Right lobe of liver (tissue), 6 donors: ENCODE data around the gene ASH1L. TPM values are rescaled to one million over a fixed set of nuclear protein-coding genes. Genes with fewer than 3 reads are reported as not detected.

Experiments
- ATAC-seq, 4 donors: fragments of 200-7000 bp; cut with Tn5 transposase; one replicate each; pipeline ENCODE4 v1.9.1; 2020; ENCODE audit warnings: mild to moderate bottlenecking in 4 of 4, moderate library complexity in 4 of 4
- DNase-seq, 3 donors: peaks; one replicate each; pipeline ENCODE4 v3.0.0-alpha.2; 2020
- H3K27ac ChIP-seq, 3 donors: fragments of 200-600 bp; one replicate each; pipeline ENCODE4 v1.8.0; 2022
- H3K27me3 ChIP-seq, 2 donors: fragments of 200-600 bp; one replicate each; pipeline ENCODE4 v1.8.0; 2022
- H3K36me3 ChIP-seq, 4 donors: fragments of 200-600 bp; sonication (generic) in 1 of 4; one replicate each; pipeline versions ENCODE4 v1.5.1 to v1.8.0; 2017 to 2022; ENCODE audit warnings: control low read depth in 1 of 4
- H3K4me1 ChIP-seq, 4 donors: fragments of 200-600 bp; sonication (generic) in 1 of 4; one replicate each; pipeline versions ENCODE4 v1.5.1 to v1.8.0; 2017 to 2022; ENCODE audit warnings: control low read depth in 1 of 4
- H3K4me3 ChIP-seq, 3 donors: fragments of 200-600 bp; one replicate each; pipeline ENCODE4 v1.8.0; 2022
- H3K9me3 ChIP-seq, 4 donors: fragments of 200-600 bp; sonication (generic) in 1 of 4; one replicate each; pipeline versions ENCODE4 v1.5.1 to v1.8.0; 2017 to 2022; ENCODE audit warnings: control low read depth in 1 of 4
- CTCF ChIP-seq, 4 donors: fragments of 200-600 bp in 3 of 4; fragments of 450-650 bp in 1 of 4; IDR thresholded peaks; one replicate each; pipeline versions ENCODE4 v1.5.1 to v1.8.0; 2016 to 2022; ENCODE audit warnings: antibody characterized with exemption in 4 of 4, mild to moderate bottlenecking in 2 of 4
- POLR2A ChIP-seq: fragments of 450-650 bp; IDR thresholded peaks from one replicate; pipeline ENCODE4 v1.6.1; 2017; ENCODE audit warnings: antibody characterized with exemption, mild to moderate bottlenecking
- WGBS: methylation state at CpG from one replicate; pipeline ENCODE4 v1.1.6; 2018; ENCODE audit warnings: low coverage, low lambda C conversion rate; ENCODE audit not compliant: insufficient coverage; ENCODE audit errors: missing lambda C conversion rate; 5-methylcytosine and 5-hydroxymethylcytosine counted together
- intact Hi-C, 2 donors: fragments of 100-400 bp; cut with DNase I; formaldehyde crosslinking; loops; one replicate each; pipeline versions ENCODE4 v1.11.2 to v1.14.1; 2022
- total RNA-seq, 6 experiments: library from RNA; depleted of rRNA in 2 of 6; stranded (reverse); fragments of >200 nt in 2 of 6; fragmentation: NEBNext Ultra II Directional in 3 of 6; extraction: Animal tissue kit (Norgen Biotek cat#: 25700) in 3 of 6; gene quantifications; one replicate each; pipeline versions ENCODE4 v1.1.0 to v1.2.4, GENCODE V29; 2016 to 2023
- donor health status: DM: no; HTN: yes; CAD: no.
- donor health status: DM: no; HTN: no; CAD: no.
- donor health status: DM: no; HTN: no; CAD: no.
- donor health status: DM: no; HTN: yes; CAD: no.
- donor health status: DM: no; HTN: yes; CAD: no.

ASH1L gene
- total RNA-seq, 6 experiments from 2014 or later: 13.9 to 24.3 (median 17.6) TPM

- Histone ChIP-seq H3K36me3 (no peaks in the 10 kb centered on the region), H3K27me3 (no peaks in the 10 kb centered on the region), H3K4me3 (no peak overlapping the region), H3K4me1 (peaks cover 0 to 15% (median 3%) of the 10 kb centered on the region in 4 donors), H3K9me3 (no peaks in the 10 kb centered on the region), H3K27ac (no peak overlapping the region)
- 65% methylated on average over 3 of the region's 3 CpGs for WGBS
- no peak for ATAC-seq
- TF ChIP-seq POLR2A: no peak
- TF ChIP-seq CTCF (IDR thresholded peaks at IDR 0.05): no peak
- no peak for DNase-seq
- intact Hi-C loops: no loop called here
These were observed 32.7 kb downstream of the ASH1L start for GRCh38 chr1:155529929-155530328.

GRCh38 chr1:155529109-155529508 is 33.5 kb downstream of the ASH1L start:
- intact Hi-C loops: no loop called here
- Histone ChIP-seq H3K4me3 (no peak overlapping the region), H3K4me1 (peaks cover 0 to 8% (median under 1%) of the 10 kb centered on the region in 4 donors), H3K9me3 (no peaks in the 10 kb centered on the region), H3K36me3 (no peaks in the 10 kb centered on the region), H3K27ac (no peak overlapping the region), H3K27me3 (no peaks in the 10 kb centered on the region)
- DNase-seq (no peak), ATAC-seq (no peak)
- TF ChIP-seq CTCF (IDR thresholded peaks at IDR 0.05) (no peak), POLR2A (no peak)
- WGBS: 95% methylated on average over 2 of the region's 2 CpGs

- no peak overlapping the region for H3K4me3 ChIP-seq
- whole genome bisulfite sequencing: 66% methylated on average over 6 of the region's 6 CpGs
- peak in 1 of 4 donors; percentile 59 for ATAC-seq
These were observed 34.9 kb downstream of the ASH1L start for GRCh38 chr1:155527677-155528076.

GRCh38 chr1:155526356-155526755 is 36.2 kb downstream of the ASH1L start:
- intact Hi-C loops: no loop called here
- H3K4me3 ChIP-seq: no peak overlapping the region
- DNase-seq (no peak), ATAC-seq (no peak)
- no peak for TF ChIP-seq CTCF (IDR thresholded peaks at IDR 0.05)
- TF ChIP-seq POLR2A: no peak
- no peaks in the 10 kb centered on the region for H3K36me3 ChIP-seq
- no peaks in the 10 kb centered on the region for H3K9me3 ChIP-seq
- H3K27me3 ChIP-seq: no peaks in the 10 kb centered on the region
- 86% methylated on average over 1 of the region's 1 CpG for WGBS
- H3K27ac ChIP-seq: no peak overlapping the region
- peaks cover 0 to 2% (median under 1%) of the 10 kb centered on the region in 4 donors for H3K4me1 ChIP-seq

More at GRCh38 chr1:155527677-155528076, 34.9 kb downstream of the ASH1L start:
- peak in 1 of 3 donors; percentile 23 for DNase-seq
- no peak for TF ChIP-seq POLR2A
- no peak for TF ChIP-seq CTCF (IDR thresholded peaks at IDR 0.05)
- intact Hi-C loops: no loop called here
- Histone ChIP-seq H3K27me3 (no peaks in the 10 kb centered on the region), H3K36me3 (no peaks in the 10 kb centered on the region), H3K27ac (no peak overlapping the region), H3K9me3 (no peaks in the 10 kb centered on the region), H3K4me1 (peaks cover 0 to 8% (median under 1%) of the 10 kb centered on the region in 4 donors)

- Histone ChIP-seq H3K4me3 (no peak overlapping the region), H3K27ac (no peak overlapping the region), H3K36me3 (no peaks in the 10 kb centered on the region), H3K4me1 (no peaks in the 10 kb centered on the region), H3K27me3 (no peaks in the 10 kb centered on the region), H3K9me3 (no peaks in the 10 kb centered on the region)
- no peak for ATAC-seq
- no peak for TF ChIP-seq POLR2A
- no peak for TF ChIP-seq CTCF (IDR thresholded peaks at IDR 0.05)
- DNase-seq: no peak
- intact Hi-C loops: no loop called here
- WGBS: 93% methylated on average over 2 of the region's 2 CpGs
These were observed 40.5 kb downstream of the ASH1L start for GRCh38 chr1:155522069-155522468.
